Diencephalon (tissue), 1 donor: ENCODE results near the gene COL26A1. TPM values are rescaled to one million over a fixed set of nuclear protein-coding genes. Genes with fewer than 3 reads are reported as not detected.

Experiments
- small RNA-seq: library from RNA; depleted of rRNA; stranded (forward); fragments of <200 nt; gene quantifications from one replicate; pipeline ENCODE3, GENCODE V24; 2014
- total RNA-seq: library from RNA; depleted of rRNA; stranded (reverse); fragments of >200 nt; gene quantifications from one replicate; pipeline ENCODE4 v1.2.3, GENCODE V29; 2014

Gene COL26A1
- total RNA-seq: 31.6 TPM

GRCh38 chr7:101362334-101363195, at the start of gene COL26A1:
Gene COL26A1 (plus strand): TSS chr7:101362875. CDS start chr7:101363033, 158 bp downstream.

GRCh38 chr7:101321491-101322401, 40.9 kb upstream of the COL26A1 start, which contains the start of gene IFT22:
Gene IFT22 (minus strand): TSS chr7:101321812. CDS start chr7:101321709, 103 bp downstream.

Small RNAs within 50 kb of the gene (small RNA-seq; reads per million reads assigned to genes)
- gene AC004965.1: not detected

Other genes with a start within 250 kb of the COL26A1 start
- 0.23 TPM for gene SERPINE1, start 235.8 kb upstream of the COL26A1 start, total RNA-seq
- 110 TPM for gene AP1S1, start 208.4 kb upstream of the COL26A1 start, total RNA-seq
- 33.2 TPM for gene VGF, start 197.3 kb upstream of the COL26A1 start, total RNA-seq
- gene NAT16, start 182.6 kb upstream of the COL26A1 start, total RNA-seq: 2.1 TPM
- gene MOGAT3, start 161.8 kb upstream of the COL26A1 start, total RNA-seq: not detected
- gene PLOD3, start 145.3 kb upstream of the COL26A1 start, total RNA-seq: 24.0 TPM
- 57.9 TPM for gene ZNHIT1, start 144.7 kb upstream of the COL26A1 start, total RNA-seq
- gene CLDN15, start 125.1 kb upstream of the COL26A1 start, total RNA-seq: 4.2 TPM
- 80.5 TPM for gene FIS1, start 117.8 kb upstream of the COL26A1 start, total RNA-seq
- gene IFT22, start 41.1 kb upstream of the COL26A1 start, total RNA-seq: 52.6 TPM